Fibroblast of skin of back (primary cell): ENCODE results near the gene EZR.

Source experiments
- DNase-seq: peaks from one replicate; pipeline ENCODE4 v3.0.0-alpha.2; 2013

EZR gene

DNA sequence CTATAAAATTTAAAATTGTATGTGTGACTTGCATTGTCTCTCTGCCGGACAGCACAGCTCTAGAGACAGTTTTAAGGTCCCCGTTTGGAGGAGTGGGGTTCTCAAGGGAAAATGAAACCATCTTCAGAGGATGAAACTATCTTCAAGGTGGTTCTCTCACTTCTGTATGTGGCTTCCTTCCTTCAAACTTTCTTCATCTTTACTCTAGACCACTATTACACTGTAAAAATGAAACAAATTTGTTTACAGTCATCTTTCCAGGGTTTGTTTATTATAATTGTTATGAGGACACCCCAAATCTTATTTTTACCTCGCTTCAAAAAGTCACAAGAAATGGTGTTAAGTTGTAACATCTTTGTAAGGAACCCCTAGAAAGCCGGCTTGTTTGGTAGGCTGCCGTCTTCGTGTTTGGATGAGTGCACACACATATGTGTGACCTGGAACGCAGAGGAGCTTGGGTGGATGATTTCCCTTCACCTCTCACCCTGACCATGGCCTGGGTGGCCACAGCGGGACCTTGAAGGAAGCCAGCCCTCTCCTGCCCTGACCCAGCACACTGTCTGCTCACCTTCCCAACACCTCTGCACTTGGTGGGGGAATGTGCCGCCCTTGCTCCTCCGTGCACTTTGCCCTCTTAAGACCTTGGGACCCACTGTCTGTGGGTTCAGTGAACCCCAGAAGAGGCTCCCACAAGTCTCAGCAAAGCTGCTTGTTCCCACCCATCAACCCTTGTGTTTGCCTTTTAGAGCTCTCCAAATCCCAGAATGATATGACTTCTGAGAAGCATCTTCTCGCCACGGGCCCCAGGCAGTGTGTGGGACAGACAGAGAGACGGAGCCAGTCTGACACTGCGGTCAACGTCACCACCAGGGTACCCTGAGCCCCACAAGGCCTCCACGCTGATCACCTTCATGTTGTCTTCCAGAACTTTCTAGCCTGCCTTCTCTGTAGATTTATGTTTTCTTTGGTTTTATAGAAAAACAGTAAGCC, 101.5 kb downstream of the EZR start:
- no peak for DNase-seq
